ENCODE measurements around the gene ADCY5. TPM values are rescaled to one million over a fixed set of nuclear protein-coding genes. Genes with fewer than 3 reads are reported as not detected.

The ADCY5 gene
- total RNA-seq, 1 experiment from 2014 or later, result 0.24 TPM

GRCh38 chr3:123365450-123366143, 83.3 kb downstream of the ADCY5 start:
- Histone ChIP-seq H3K4me2 (no peak overlapping the region), H3K27me3 (ENCODE audit: insufficient read depth, low read depth) (no peaks in the 10 kb centered on the region), H3K4me3 (no peak overlapping the region), H4K20me1 (ENCODE audit: insufficient read depth) (0 out of 2 replicates have a peak, but pooled peaks cover 3% of the 10 kb centered on the region), H3K36me3 (ENCODE audit: low read depth) (0 out of 2 replicates have a peak, but pooled peaks cover 6% of the 10 kb centered on the region), H3K4me1 (replicated peaks; ENCODE audit: insufficient read depth) (no peaks in the 10 kb centered on the region), H3K79me2 (ENCODE audit: low read depth) (no peaks in the 10 kb centered on the region), H2AFZ (no peak overlapping the region), H3K9me3 (ENCODE audit: insufficient read depth, low read depth) (no peaks in the 10 kb centered on the region), H3K9me2 (ENCODE audit: insufficient read depth) (no peaks in the 10 kb centered on the region), H3K27ac (no peak overlapping the region), H3F3A (ENCODE audit: insufficient read depth, low read depth) (no peaks in the 10 kb centered on the region; the same call in 1 of the 2 replicates)
- peak in 1 of 2 experiments; percentile 16 for DNase-seq
- TF ChIP-seq EZH2 (IDR thresholded peaks at IDR 0.05; ENCODE audit: low read depth) (no peak), CTCF (conservative IDR thresholded peaks at IDR 0.05) (peak; percentile 46)
- intact Hi-C loops (cut with micrococcal nuclease; ENCODE audit: unreplicated experiment), result no loop called here
- ChIA-PET POLR2A (ENCODE audit: unreplicated experiment) (interaction anchor here (0.6 kb wide), 1 partner anchor 800 kb away, joined by 5 read pairs; no protein-coding TSS in a partner anchor), CTCF (interaction anchor here (0.7 kb wide), 1 partner anchor 86 kb away, joined by 4 read pairs; no protein-coding TSS in a partner anchor)
- no TSS peak for BruUV-seq (replicated peaks)

- no peak overlapping the region for H3K27ac ChIP-seq
- no peaks in the 10 kb centered on the region for H3K27me3 ChIP-seq (ENCODE audit: insufficient read depth, low read depth)
- no peaks in the 10 kb centered on the region; the same call in 1 of the 2 replicates for H3F3A ChIP-seq (ENCODE audit: insufficient read depth, low read depth)
- no peaks in the 10 kb centered on the region for H3K4me1 ChIP-seq (replicated peaks; ENCODE audit: insufficient read depth)
- no TSS peak for BruUV-seq (replicated peaks)
- H3K9me3 ChIP-seq (ENCODE audit: insufficient read depth, low read depth), result no peaks in the 10 kb centered on the region
- ChIA-PET CTCF (no interaction called here), POLR2A (ENCODE audit: unreplicated experiment) (no interaction called here)
- H4K20me1 ChIP-seq (ENCODE audit: insufficient read depth), result 0 out of 2 replicates have a peak, but pooled peaks cover 3% of the 10 kb centered on the region
- no peak for TF ChIP-seq EZH2 (IDR thresholded peaks at IDR 0.05; ENCODE audit: low read depth)
- no peak for TF ChIP-seq CTCF (conservative IDR thresholded peaks at IDR 0.05)
- DNase-seq, result no peak
- no peaks in the 10 kb centered on the region for H3K9me2 ChIP-seq (ENCODE audit: insufficient read depth)
- intact Hi-C loops (cut with micrococcal nuclease; ENCODE audit: unreplicated experiment), result no loop called here
- no peak overlapping the region for H3K4me3 ChIP-seq
- H3K79me2 ChIP-seq (ENCODE audit: low read depth), result no peaks in the 10 kb centered on the region
- 0 out of 2 replicates have a peak, but pooled peaks cover 6% of the 10 kb centered on the region for H3K36me3 ChIP-seq (ENCODE audit: low read depth)
- no peak overlapping the region for H3K4me2 ChIP-seq
- H2AFZ ChIP-seq, result no peak overlapping the region
These were observed 87.8 kb downstream of the ADCY5 start for GRCh38 chr3:123361071-123361470.

GRCh38 chr3:123357275-123357674, 91.6 kb downstream of the ADCY5 start:
- no peaks in the 10 kb centered on the region for H3K9me3 ChIP-seq (ENCODE audit: insufficient read depth, low read depth)
- ChIA-PET CTCF (no interaction called here), POLR2A (ENCODE audit: unreplicated experiment) (no interaction called here)
- H3K27ac ChIP-seq, result no peak overlapping the region
- no peaks in the 10 kb centered on the region for H3K9me2 ChIP-seq (ENCODE audit: insufficient read depth)
- BruUV-seq (replicated peaks), result no TSS peak
- no peak for DNase-seq
- intact Hi-C loops (cut with micrococcal nuclease; ENCODE audit: unreplicated experiment), result no loop called here
- 0 out of 2 replicates have a peak, but pooled peaks cover 1% of the 10 kb centered on the region for H3K36me3 ChIP-seq (ENCODE audit: low read depth)
- no peak overlapping the region for H2AFZ ChIP-seq
- H3K27me3 ChIP-seq (ENCODE audit: insufficient read depth, low read depth), result no peaks in the 10 kb centered on the region
- TF ChIP-seq CTCF (conservative IDR thresholded peaks at IDR 0.05), result no peak
- H3K4me3 ChIP-seq, result no peak overlapping the region
- H3K4me1 ChIP-seq (replicated peaks; ENCODE audit: insufficient read depth), result no peaks in the 10 kb centered on the region
- H3K79me2 ChIP-seq (ENCODE audit: low read depth), result no peaks in the 10 kb centered on the region
- no peak overlapping the region for H3K4me2 ChIP-seq
- 0 out of 2 replicates have a peak, but pooled peaks cover under 1% of the 10 kb centered on the region for H4K20me1 ChIP-seq (ENCODE audit: insufficient read depth)
- no peaks in the 10 kb centered on the region for H3F3A ChIP-seq (ENCODE audit: insufficient read depth, low read depth)
